Fibroblast of the conjunctiva (primary cell): ENCODE measurements around the gene KIF25.

Experiments used
- DNase-seq: peaks from one replicate; pipeline ENCODE4 v3.0.0-alpha.2; 2010; ENCODE audit warnings: low read depth

The KIF25 gene

GRCh38 chr6:167997642-167998041, at the start of gene KIF25:
Gene KIF25 (plus strand): TSS chr6:167997671. CDS start chr6:168029586, 31,915 bp downstream.
- DNase-seq = no peak

GRCh38 chr6:167947716-167948115, 49.8 kb upstream of the KIF25 start:
- no peak for DNase-seq

- no peak for DNase-seq
These were observed 48.8 kb upstream of the KIF25 start for GRCh38 chr6:167948716-167949115.

GRCh38 chr6:167949121-167949684, 48.3 kb upstream of the KIF25 start:
- no peak for DNase-seq

GRCh38 chr6:167951781-167952511, 45.5 kb upstream of the KIF25 start:
- DNase-seq = no peak

- no peak for DNase-seq
These were observed 45.0 kb upstream of the KIF25 start for GRCh38 chr6:167952512-167952859.

GRCh38 chr6:167953551-167953950, 43.9 kb upstream of the KIF25 start:
- DNase-seq = no peak

- DNase-seq = no peak
These were observed 43.3 kb upstream of the KIF25 start for GRCh38 chr6:167954151-167954550.

- DNase-seq = no peak
These were observed 41.0 kb upstream of the KIF25 start for GRCh38 chr6:167956491-167956890.

GRCh38 chr6:167956983-167957492, 40.4 kb upstream of the KIF25 start:
- DNase-seq = no peak

- no peak for DNase-seq
These were observed 39.8 kb upstream of the KIF25 start for GRCh38 chr6:167957626-167958025.

- no peak for DNase-seq
These were observed 36.9 kb upstream of the KIF25 start for GRCh38 chr6:167960579-167960978.

- no peak for DNase-seq
These were observed 34.8 kb upstream of the KIF25 start for GRCh38 chr6:167962711-167963110.

- DNase-seq = no peak
These were observed 33.8 kb upstream of the KIF25 start for GRCh38 chr6:167963589-167964057.

GRCh38 chr6:167965592-167966539, 31.6 kb upstream of the KIF25 start:
- DNase-seq = no peak

GRCh38 chr6:167966540-167966905, 30.9 kb upstream of the KIF25 start:
- DNase-seq = no peak

GRCh38 chr6:167968091-167968490, 29.4 kb upstream of the KIF25 start:
- DNase-seq = no peak

GRCh38 chr6:167970230-167970629, 27.2 kb upstream of the KIF25 start:
- DNase-seq = no peak

- no peak for DNase-seq
These were observed 25.3 kb upstream of the KIF25 start for GRCh38 chr6:167972193-167972592.

- DNase-seq = no peak
These were observed 24.2 kb upstream of the KIF25 start for GRCh38 chr6:167973148-167973885.

- no peak for DNase-seq
These were observed 22.7 kb upstream of the KIF25 start for GRCh38 chr6:167974640-167975344.
